SKM-1 treated with dmso at 0.1 percent for 144 hours (cell line): ENCODE results near the gene SOD1.
"Not testable (repeated sequence)": the region's sequence is repeated elsewhere in the genome, so short reads cannot be mapped to it uniquely, and the experiment has no call there.

Experiments
- DNase-seq: peaks from one replicate; lab custom pipeline; 2025; ENCODE audit not compliant: unreplicated experiment; lab: John Stamatoyannopoulos, UW

SOD1 gene

GRCh38 chr21:31659536-31660258, at the start of gene SOD1:
Gene SOD1, plus strand, starts transcription at chr21:31659693. Its CDS starts 77 bp downstream, at chr21:31659770.
- peak; percentile 89 for DNase-seq

- no peak for DNase-seq
Measured at GRCh38 chr21:31611445-31611844, 48.0 kb upstream of the SOD1 start.

- peak; percentile 33 for DNase-seq
Measured at GRCh38 chr21:31612894-31613785, 46.4 kb upstream of the SOD1 start.

GRCh38 chr21:31614705-31615104, 44.8 kb upstream of the SOD1 start:
- DNase-seq, result no peak

- DNase-seq, result no peak
Measured at GRCh38 chr21:31616216-31616615, 43.3 kb upstream of the SOD1 start.

GRCh38 chr21:31618696-31619430, 40.6 kb upstream of the SOD1 start:
- DNase-seq, result no peak

- no peak for DNase-seq
Measured at GRCh38 chr21:31622397-31622796, 37.1 kb upstream of the SOD1 start.

GRCh38 chr21:31623664-31624063, 35.8 kb upstream of the SOD1 start:
- no peak for DNase-seq

GRCh38 chr21:31624181-31624580, 35.3 kb upstream of the SOD1 start:
- DNase-seq, result no peak

- DNase-seq, result no peak
Measured at GRCh38 chr21:31624961-31625491, 34.5 kb upstream of the SOD1 start.

- no peak for DNase-seq
Measured at GRCh38 chr21:31629972-31630711, 29.4 kb upstream of the SOD1 start.

- not testable (repeated sequence) for DNase-seq
Measured at GRCh38 chr21:31631881-31632280, 27.6 kb upstream of the SOD1 start.

GRCh38 chr21:31634993-31635392, 24.5 kb upstream of the SOD1 start:
- DNase-seq, result no peak

GRCh38 chr21:31636874-31637273, 22.6 kb upstream of the SOD1 start:
- DNase-seq, result no peak

- no peak for DNase-seq
Measured at GRCh38 chr21:31641416-31641922, 18.0 kb upstream of the SOD1 start.

- DNase-seq, result no peak
Measured at GRCh38 chr21:31644643-31645042, 14.8 kb upstream of the SOD1 start.

- DNase-seq, result no peak
Measured at GRCh38 chr21:31647650-31648049, 11.8 kb upstream of the SOD1 start.

GRCh38 chr21:31650930-31651329, 8.6 kb upstream of the SOD1 start:
- DNase-seq, result no peak

- DNase-seq, result not testable (repeated sequence)
Measured at GRCh38 chr21:31651491-31651890, 8.0 kb upstream of the SOD1 start.

GRCh38 chr21:31654340-31654739, 5.2 kb upstream of the SOD1 start:
- DNase-seq, result no peak
